ENCODE results near the gene MCOLN2.

- no peak for TF ChIP-seq CTCF (IDR thresholded peaks at IDR 0.05; ENCODE audit: insufficient read depth, low read depth, low read length)
- no peak for TF ChIP-seq EZH2 (IDR thresholded peaks at IDR 0.05; ENCODE audit: insufficient read depth, low read length)
Measured at GRCh38 chr1:84930831-84931230, 66.1 kb downstream of the MCOLN2 start.

Data from astrocyte (in vitro differentiated cells and primary cell).